Skeletal muscle tissue (tissue), 4 donors: ENCODE results near the gene SUSD3. TPM values are rescaled to one million over a fixed set of nuclear protein-coding genes. Genes with fewer than 3 reads are reported as not detected.

ENCODE experiments used
- H3K27ac ChIP-seq: one replicate; pipeline ENCODE4 v1.7.0; 2013; ENCODE audit warnings: mild to moderate bottlenecking, low read depth, low read length, inconsistent platforms
- H3K27me3 ChIP-seq, 3 donors: one replicate each; pipeline ENCODE4 v1.7.0; 2013; ENCODE audit warnings: low read length in 3 of 3; ENCODE audit not compliant: control insufficient read depth in 3 of 3, insufficient read depth in 3 of 3
- H3K36me3 ChIP-seq, 3 donors: one replicate each; pipeline ENCODE4 v1.7.0; 2013; ENCODE audit warnings: low read length in 3 of 3; ENCODE audit not compliant: control insufficient read depth in 3 of 3, insufficient read depth in 3 of 3
- H3K4me1 ChIP-seq, 3 donors: one replicate each; pipeline ENCODE4 v1.7.0; 2013; ENCODE audit warnings: low read length in 3 of 3, mild to moderate bottlenecking in 3 of 3; ENCODE audit not compliant: control insufficient read depth in 3 of 3, insufficient read depth in 3 of 3
- H3K4me3 ChIP-seq, 3 donors: one replicate each; pipeline ENCODE4 v1.7.0; 2013; ENCODE audit warnings: low read length in 3 of 3
- H3K9ac ChIP-seq, 3 donors: one replicate each; pipeline ENCODE4 v1.7.0; 2013; ENCODE audit warnings: low read length in 3 of 3, mild to moderate bottlenecking in 3 of 3, moderate library complexity in 2 of 3, low read depth in 1 of 3
- H3K9me3 ChIP-seq, 3 donors: one replicate each; pipeline ENCODE4 v1.7.0; 2013; ENCODE audit warnings: low read length in 3 of 3; ENCODE audit not compliant: control insufficient read depth in 3 of 3
- total RNA-seq: library from RNA; depleted of rRNA; stranded (reverse); fragments of >200 nt; gene quantifications from one replicate; pipeline ENCODE4 v1.2.3, GENCODE V29; 2014
- donor health status: Osteomylitis.

The SUSD3 gene
- total RNA-seq, 1 donor from 2014 or later = 2.6 TPM

DNA sequence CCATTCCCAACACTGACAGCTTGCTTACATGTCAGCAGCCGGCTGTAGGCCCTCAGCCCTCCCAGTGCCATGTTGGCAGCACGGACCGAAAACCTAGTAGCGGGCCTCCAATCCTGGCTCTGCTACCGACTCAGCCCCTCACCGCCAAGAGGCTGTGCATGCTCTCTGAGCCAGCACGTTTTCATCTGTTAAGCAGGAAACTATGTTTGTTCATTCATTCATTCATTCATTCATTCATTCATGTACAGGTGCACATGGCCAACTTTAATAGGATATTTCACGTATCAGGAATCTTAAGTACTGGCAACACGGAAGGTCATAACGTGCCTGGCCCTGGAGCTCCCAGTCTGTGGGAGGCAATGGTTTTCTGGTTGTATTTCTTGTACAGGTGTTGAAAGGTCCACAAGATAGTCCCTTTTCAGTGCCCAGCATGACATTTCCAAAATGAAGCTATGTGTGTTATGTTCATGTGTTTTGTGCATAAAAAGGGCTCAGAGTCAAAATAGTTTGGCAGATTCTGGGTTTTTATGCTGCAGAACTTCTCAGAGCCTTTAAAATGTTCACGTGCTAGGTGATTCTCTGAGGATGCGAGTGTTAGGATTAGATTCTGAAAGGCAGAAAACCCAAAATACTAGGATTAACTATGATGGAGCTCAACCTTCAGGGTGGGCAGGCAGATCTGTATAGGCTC is 17.7 kb downstream of the SUSD3 start:
- Histone ChIP-seq H3K27me3 (no peaks in the 10 kb centered on the region), H3K27ac (no peak overlapping the region), H3K9ac (no peak overlapping the region), H3K4me1 (peaks cover 4 to 13% (median 6%) of the 10 kb centered on the region in 3 donors), H3K36me3 (no peaks in the 10 kb centered on the region), H3K4me3 (no peak overlapping the region), H3K9me3 (no peaks in the 10 kb centered on the region)

- no peaks in the 10 kb centered on the region for H3K36me3 ChIP-seq
- no peaks in the 10 kb centered on the region for H3K9me3 ChIP-seq
- H3K4me1 ChIP-seq = peaks cover 4 to 9% (median 4%) of the 10 kb centered on the region in 3 donors
- H3K9ac ChIP-seq = no peak overlapping the region
- H3K27me3 ChIP-seq = no peaks in the 10 kb centered on the region
- no peak overlapping the region for H3K4me3 ChIP-seq
- no peak overlapping the region for H3K27ac ChIP-seq
These were observed 18.3 kb downstream of the SUSD3 start for GRCh38 chr9:93076792-93077128.

GRCh38 chr9:93077367-93077766 is 18.9 kb downstream of the SUSD3 start:
- no peak overlapping the region for H3K27ac ChIP-seq
- H3K36me3 ChIP-seq = no peaks in the 10 kb centered on the region
- no peaks in the 10 kb centered on the region for H3K27me3 ChIP-seq
- no peak overlapping the region for H3K4me3 ChIP-seq
- no peak overlapping the region for H3K9ac ChIP-seq
- H3K9me3 ChIP-seq = no peaks in the 10 kb centered on the region
- peaks cover 0 to 5% (median 4%) of the 10 kb centered on the region in 3 donors for H3K4me1 ChIP-seq

GRCh38 chr9:93077811-93078210 is 19.3 kb downstream of the SUSD3 start:
- no peaks in the 10 kb centered on the region for H3K36me3 ChIP-seq
- H3K27me3 ChIP-seq = no peaks in the 10 kb centered on the region
- H3K9me3 ChIP-seq = no peaks in the 10 kb centered on the region
- no peak overlapping the region for H3K27ac ChIP-seq
- no peak overlapping the region for H3K4me3 ChIP-seq
- no peak overlapping the region for H3K9ac ChIP-seq
- peaks cover 0 to 2% (median under 1%) of the 10 kb centered on the region in 3 donors for H3K4me1 ChIP-seq

- H3K27ac ChIP-seq = no peak overlapping the region
- no peak overlapping the region for H3K4me3 ChIP-seq
- no peaks in the 10 kb centered on the region for H3K27me3 ChIP-seq
- H3K9me3 ChIP-seq = no peaks in the 10 kb centered on the region
- H3K9ac ChIP-seq = no peak overlapping the region
- H3K4me1 ChIP-seq = no peaks in the 10 kb centered on the region
- no peaks in the 10 kb centered on the region for H3K36me3 ChIP-seq
These were observed 20.9 kb downstream of the SUSD3 start for GRCh38 chr9:93079371-93079770.

DNA sequence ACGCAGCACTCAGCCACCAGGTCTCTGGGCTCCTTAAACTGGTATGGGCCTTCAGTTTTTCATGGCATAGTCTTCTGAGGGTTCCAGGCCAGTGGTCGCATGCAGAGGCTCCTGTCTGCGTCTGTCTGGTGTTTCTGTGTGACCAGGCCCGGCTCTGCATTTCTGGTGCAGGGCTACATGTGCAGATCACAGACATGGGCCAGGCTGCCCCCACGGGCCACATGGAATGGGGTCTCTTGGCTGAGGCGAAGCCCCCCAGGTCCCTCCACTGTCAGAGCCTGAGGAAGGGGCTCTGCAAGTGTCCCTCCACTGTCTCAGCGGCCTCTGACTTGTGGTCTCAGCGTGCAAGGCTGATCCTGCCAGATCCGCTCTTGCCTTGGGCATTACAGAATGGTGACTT is 21.9 kb downstream of the SUSD3 start:
- Histone ChIP-seq H3K9ac (no peak overlapping the region), H3K4me1 (no peaks in the 10 kb centered on the region), H3K27ac (no peak overlapping the region), H3K9me3 (no peaks in the 10 kb centered on the region), H3K4me3 (no peak overlapping the region), H3K36me3 (no peaks in the 10 kb centered on the region), H3K27me3 (no peaks in the 10 kb centered on the region)

DNA sequence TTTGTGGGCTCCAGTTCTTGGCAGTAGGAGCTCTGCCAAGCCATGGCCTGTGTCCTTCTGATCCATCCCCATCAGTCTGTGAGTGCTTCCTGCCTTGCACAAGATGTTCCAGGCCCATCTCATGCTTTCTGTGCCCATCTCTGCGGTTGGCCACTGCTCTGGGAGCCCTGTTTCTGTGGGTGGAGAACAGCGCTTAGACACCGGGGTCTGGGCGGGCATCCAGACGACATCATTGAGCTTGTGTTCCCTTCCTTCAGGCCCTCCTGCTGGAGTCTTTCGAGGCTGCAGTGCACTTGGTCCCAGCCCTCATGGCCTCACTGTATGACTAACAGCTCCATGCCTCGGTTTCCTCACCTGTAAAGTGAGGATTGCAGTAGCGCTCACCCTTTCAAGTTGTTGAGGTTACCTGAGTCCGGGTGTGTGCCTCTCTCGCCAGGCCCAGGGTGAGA is 22.6 kb downstream of the SUSD3 start:
- H3K27me3 ChIP-seq = no peaks in the 10 kb centered on the region
- H3K9ac ChIP-seq = no peak overlapping the region
- H3K9me3 ChIP-seq = no peaks in the 10 kb centered on the region
- no peak overlapping the region for H3K27ac ChIP-seq
- no peaks in the 10 kb centered on the region for H3K4me1 ChIP-seq
- H3K4me3 ChIP-seq = no peak overlapping the region
- H3K36me3 ChIP-seq = no peaks in the 10 kb centered on the region

GRCh38 chr9:93081931-93082330 is 23.4 kb downstream of the SUSD3 start:
- no peaks in the 10 kb centered on the region for H3K9me3 ChIP-seq
- H3K27me3 ChIP-seq = no peaks in the 10 kb centered on the region
- H3K4me3 ChIP-seq = no peak overlapping the region
- no peak overlapping the region for H3K27ac ChIP-seq
- H3K9ac ChIP-seq = no peak overlapping the region
- no peaks in the 10 kb centered on the region for H3K36me3 ChIP-seq
- no peaks in the 10 kb centered on the region for H3K4me1 ChIP-seq

- Histone ChIP-seq H3K9me3 (no peaks in the 10 kb centered on the region), H3K36me3 (no peaks in the 10 kb centered on the region), H3K4me3 (no peak overlapping the region), H3K9ac (no peak overlapping the region), H3K27ac (no peak overlapping the region), H3K4me1 (no peaks in the 10 kb centered on the region), H3K27me3 (no peaks in the 10 kb centered on the region)
These were observed 24.4 kb downstream of the SUSD3 start for GRCh38 chr9:93082841-93083411.

DNA sequence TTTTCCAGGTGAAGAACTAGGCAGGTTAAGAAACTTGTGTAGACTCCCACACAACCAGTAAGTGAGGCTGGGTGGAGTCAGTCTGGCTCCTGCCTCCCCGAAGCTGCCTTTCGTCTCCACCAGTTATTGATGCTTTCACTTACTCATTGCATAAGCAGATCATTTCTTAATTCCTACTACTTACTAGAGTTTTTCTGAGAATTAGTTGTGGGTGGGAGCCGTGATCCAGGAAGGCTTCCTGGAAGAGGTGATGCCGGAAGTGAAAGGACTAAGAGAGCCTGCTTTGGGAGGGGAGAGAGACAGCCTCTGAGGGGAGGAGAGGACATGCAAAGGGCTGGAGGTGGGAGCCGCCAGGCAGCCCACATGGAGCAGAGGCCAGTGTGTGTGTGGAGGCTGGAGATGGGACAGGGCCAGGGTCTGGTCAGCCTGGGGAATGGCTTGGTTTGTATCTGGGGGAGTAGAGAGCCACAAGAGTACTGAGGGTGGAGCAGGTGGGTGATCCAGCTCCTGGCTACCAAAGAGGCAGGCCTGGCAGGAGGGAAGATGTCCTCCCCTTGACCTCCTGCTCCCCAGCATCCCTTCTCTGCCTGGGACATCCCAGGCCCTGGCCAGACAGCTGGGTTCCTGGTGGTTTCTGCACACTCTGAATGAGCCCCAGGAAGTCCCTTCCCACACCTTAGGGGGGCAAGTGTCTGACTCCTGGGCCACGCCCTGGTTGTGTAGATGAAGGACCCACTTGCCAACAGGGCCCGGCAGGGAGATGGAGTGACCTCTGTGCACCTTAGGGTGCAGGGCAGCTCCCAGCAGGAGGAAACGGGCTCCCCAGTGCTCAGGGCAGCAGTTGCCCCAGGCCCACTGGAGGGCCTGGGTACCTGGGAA is 25.3 kb downstream of the SUSD3 start:
- no peak overlapping the region for H3K9ac ChIP-seq
- no peak overlapping the region for H3K4me3 ChIP-seq
- H3K9me3 ChIP-seq = no peaks in the 10 kb centered on the region
- H3K27me3 ChIP-seq = no peaks in the 10 kb centered on the region
- H3K36me3 ChIP-seq = no peaks in the 10 kb centered on the region
- H3K27ac ChIP-seq = no peak overlapping the region
- H3K4me1 ChIP-seq = no peaks in the 10 kb centered on the region
